Common myeloid progenitor, CD34-positive (primary cell): ENCODE measurements around the gene RBFOX2.

Experiments
- CTCF ChIA-PET: fragments of 350-600 bp; sonication (Branson Sonifier 250); formaldehyde crosslinking; loops from one replicate; lab custom pipeline; 2021; ENCODE audit warnings: antibody characterized with exemption; lab: Charles Lee
- POLR2A ChIA-PET: fragments of 350-600 bp; sonication (Branson Sonifier 250); formaldehyde crosslinking; loops from one replicate; lab custom pipeline; 2021; ENCODE audit warnings: antibody characterized with exemption; lab: Charles Lee
- DNase-seq, 3 donors: peaks; one replicate each; pipeline versions ENCODE4 v3.0.0 to v3.0.0-alpha.2; 2013
- H3K27ac ChIP-seq, 2 experiments: 1 replicate in 1 of 2; 2 replicates in 1 of 2; pipeline ENCODE4 v1.7.0; 2013; ENCODE audit warnings: inconsistent platforms in 2 of 2, low read length in 2 of 2, mild to moderate bottlenecking in 2 of 2, low read depth in 1 of 2, moderate library complexity in 1 of 2; ENCODE audit not compliant: severe bottlenecking in 2 of 2, insufficient read depth in 1 of 2, poor library complexity in 1 of 2
- H3K27me3 ChIP-seq, 5 experiments: replicated peaks in 2 of 5; 1 replicate in 3 of 5; 2 replicates in 2 of 5; pipeline versions ENCODE4 v1.6.1 to v1.7.0; 2013; ENCODE audit warnings: low read length in 4 of 5, mild to moderate bottlenecking in 2 of 5, moderate library complexity in 2 of 5, inconsistent platforms in 1 of 5; ENCODE audit not compliant: insufficient read depth in 5 of 5, control insufficient read depth in 4 of 5
- H3K36me3 ChIP-seq, 4 experiments: 1 replicate in 2 of 4; 2 replicates in 2 of 4; pipeline versions ENCODE4 v1.6.1 to v1.7.0; 2013; ENCODE audit warnings: low read length in 3 of 4, control low read depth in 1 of 4, mild to moderate bottlenecking in 1 of 4; ENCODE audit not compliant: control insufficient read depth in 4 of 4, insufficient read depth in 4 of 4
- H3K4me1 ChIP-seq, 4 experiments: 1 replicate in 3 of 4; 2 replicates in 1 of 4; pipeline versions ENCODE4 v1.6.1 to v1.7.1; 2013; ENCODE audit warnings: low read length in 3 of 4, mild to moderate bottlenecking in 3 of 4, control low read depth in 1 of 4, inconsistent platforms in 1 of 4, moderate library complexity in 1 of 4; ENCODE audit not compliant: control insufficient read depth in 4 of 4, insufficient read depth in 4 of 4; ENCODE audit errors: control extremely low read depth in 1 of 4
- H3K4me3 ChIP-seq, 7 experiments: 1 replicate in 4 of 7; 2 replicates in 3 of 7; pipeline versions ENCODE4 v1.5.1 to v1.7.0; 2013; ENCODE audit warnings: mild to moderate bottlenecking in 7 of 7, low read length in 6 of 7, moderate library complexity in 6 of 7, inconsistent platforms in 2 of 7, low read depth in 2 of 7, control low read depth in 1 of 7; ENCODE audit not compliant: insufficient read depth in 4 of 7, control insufficient read depth in 1 of 7; ENCODE audit errors: extremely low read depth in 1 of 7
- H3K9me3 ChIP-seq, 5 experiments: 1 replicate in 4 of 5; 2 replicates in 1 of 5; pipeline versions ENCODE4 v1.6.1 to v1.7.1; 2013; ENCODE audit warnings: low read length in 4 of 5, mild to moderate bottlenecking in 2 of 5, inconsistent platforms in 1 of 5, low read depth in 1 of 5, moderate library complexity in 1 of 5; ENCODE audit not compliant: control insufficient read depth in 4 of 5, insufficient read depth in 2 of 5; ENCODE audit errors: control extremely low read depth in 1 of 5
- WGBS: methylation state at CpG from one replicate; pipeline ENCODE4 v1.1.5; 2013; ENCODE audit not compliant: insufficient coverage; 5-methylcytosine and 5-hydroxymethylcytosine counted together

RBFOX2 gene

GRCh38 chr22:35821654-35822053 lies 207.0 kb downstream of the RBFOX2 start:
- WGBS, result no CpG with 5 or more reads among the region's 1 CpG
- POLR2A ChIA-PET, result no interaction called here
- H3K27me3 ChIP-seq, result no peaks in the 10 kb centered on the region
- H3K27ac ChIP-seq, result no peak overlapping the region
- CTCF ChIA-PET, result interaction anchor here (1.7 kb wide), 1 partner anchor 14 kb away, joined by 4 read pairs; no protein-coding TSS in a partner anchor
- no peaks in the 10 kb centered on the region for H3K4me1 ChIP-seq
- no peak for DNase-seq
- no peak overlapping the region for H3K4me3 ChIP-seq
- H3K36me3 ChIP-seq, result no peaks in the 10 kb centered on the region
- no peaks in the 10 kb centered on the region for H3K9me3 ChIP-seq

DNA sequence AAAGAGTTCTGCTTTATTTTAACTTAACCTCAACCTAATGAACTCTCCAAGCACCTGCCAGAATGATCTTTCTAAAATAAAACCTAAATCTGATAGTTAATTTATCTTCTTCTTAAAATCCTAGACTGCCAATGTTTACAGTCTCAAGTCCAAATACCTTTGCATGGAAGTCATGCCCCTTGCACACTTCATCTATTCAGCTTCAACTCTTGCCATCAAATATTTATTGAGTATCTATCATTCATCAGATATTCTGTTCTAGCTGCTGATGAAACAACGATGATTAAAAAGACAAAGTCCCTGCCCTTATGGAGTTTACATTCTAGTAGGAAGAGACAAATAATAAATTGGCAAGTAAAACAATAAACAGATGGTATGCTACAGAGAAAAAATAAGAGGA lies 209.2 kb downstream of the RBFOX2 start:
- no peaks in the 10 kb centered on the region for H3K9me3 ChIP-seq
- WGBS, result no CpG with 5 or more reads among the region's 1 CpG
- POLR2A ChIA-PET, result no interaction called here

DNA sequence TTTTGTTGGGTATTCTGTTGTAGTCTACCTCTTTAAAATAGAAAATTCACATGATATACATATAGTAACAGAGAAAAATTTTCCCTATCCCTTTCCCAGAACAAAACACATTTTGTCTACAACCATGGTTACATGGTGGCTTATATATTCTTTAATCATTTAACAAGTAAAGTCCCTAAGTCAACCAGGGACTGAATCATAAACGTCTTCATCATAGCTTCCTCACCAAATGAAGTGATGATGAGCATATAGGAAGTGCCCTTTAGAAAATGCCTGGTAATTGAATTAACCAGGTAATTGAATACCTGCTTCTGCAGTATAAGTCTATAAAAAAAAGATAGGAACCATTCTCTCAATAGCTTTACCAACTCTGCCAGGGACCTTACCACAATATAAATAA lies 209.7 kb downstream of the RBFOX2 start:
- H3K4me1 ChIP-seq, result no peaks in the 10 kb centered on the region
- H3K36me3 ChIP-seq, result no peaks in the 10 kb centered on the region
- no CpG with 5 or more reads among the region's 1 CpG for WGBS
- no peak overlapping the region for H3K4me3 ChIP-seq
- ChIA-PET POLR2A (no interaction called here), CTCF (interaction anchor here (1.4 kb wide), 1 partner anchor 53 kb away, joined by 3 read pairs; no protein-coding TSS in a partner anchor)
- no peak for DNase-seq
- H3K9me3 ChIP-seq, result no peaks in the 10 kb centered on the region
- no peak overlapping the region for H3K27ac ChIP-seq
- H3K27me3 ChIP-seq, result no peaks in the 10 kb centered on the region

More for the DNA sequence above, 209.2 kb downstream of the RBFOX2 start:
- H3K36me3 ChIP-seq, result no peaks in the 10 kb centered on the region
- H3K27ac ChIP-seq, result no peak overlapping the region
- no peak overlapping the region for H3K4me3 ChIP-seq
- CTCF ChIA-PET, result interaction anchor here (1.4 kb wide), 1 partner anchor 53 kb away, joined by 3 read pairs; no protein-coding TSS in a partner anchor
- H3K4me1 ChIP-seq, result no peaks in the 10 kb centered on the region
- DNase-seq, result no peak
- H3K27me3 ChIP-seq, result no peaks in the 10 kb centered on the region

- H3K4me3 ChIP-seq, result no peak overlapping the region
- H3K9me3 ChIP-seq, result peaks cover 0 to 3% (median 0%) of the 10 kb centered on the region in 5 experiments
- no peak for DNase-seq
- H3K27me3 ChIP-seq, result no peaks in the 10 kb centered on the region
- CTCF ChIA-PET, result no interaction called here
- POLR2A ChIA-PET, result no interaction called here
- no peak overlapping the region for H3K27ac ChIP-seq
- 100% methylated on average over 3 of the region's 4 CpGs for WGBS
- H3K4me1 ChIP-seq, result no peaks in the 10 kb centered on the region
- H3K36me3 ChIP-seq, result peaks cover 0 to 8% (median 0%) of the 10 kb centered on the region in 4 experiments
Observed at GRCh38 chr22:35812600-35812999, 216.0 kb downstream of the RBFOX2 start.

GRCh38 chr22:35811670-35812069 lies 217.0 kb downstream of the RBFOX2 start:
- CTCF ChIA-PET, result no interaction called here
- POLR2A ChIA-PET, result no interaction called here
- no peak overlapping the region for H3K27ac ChIP-seq
- H3K36me3 ChIP-seq, result peaks cover 0 to 8% (median 0%) of the 10 kb centered on the region in 4 experiments
- no peak for DNase-seq
- no peaks in the 10 kb centered on the region for H3K27me3 ChIP-seq
- no peaks in the 10 kb centered on the region for H3K4me1 ChIP-seq
- 100% methylated on average over 3 of the region's 3 CpGs for WGBS
- no peak overlapping the region for H3K4me3 ChIP-seq
- peaks cover 0 to 3% (median 0%) of the 10 kb centered on the region in 5 experiments for H3K9me3 ChIP-seq

- Histone ChIP-seq H3K27ac (no peak overlapping the region), H3K27me3 (no peaks in the 10 kb centered on the region), H3K36me3 (peaks cover 0 to 13% (median under 1%) of the 10 kb centered on the region in 4 experiments), H3K4me3 (no peak overlapping the region), H3K9me3 (peaks cover 0 to 3% (median 0%) of the 10 kb centered on the region in 5 experiments), H3K4me1 (no peaks in the 10 kb centered on the region)
- ChIA-PET POLR2A (no interaction called here), CTCF (no interaction called here)
- no peak for DNase-seq
- WGBS, result 100% methylated on average over 4 of the region's 9 CpGs
Observed at GRCh38 chr22:35809816-35810215, 218.8 kb downstream of the RBFOX2 start.

- 86% methylated on average over 1 of the region's 2 CpGs for WGBS
- Histone ChIP-seq H3K4me3 (no peak overlapping the region), H3K27ac (no peak overlapping the region), H3K4me1 (no peaks in the 10 kb centered on the region), H3K9me3 (peaks cover 0 to 6% (median 0%) of the 10 kb centered on the region in 5 experiments), H3K36me3 (peaks cover 0 to 15% (median under 1%) of the 10 kb centered on the region in 4 experiments), H3K27me3 (no peaks in the 10 kb centered on the region)
- ChIA-PET CTCF (no interaction called here), POLR2A (interaction anchor here (0.5 kb wide), 1 partner anchor 13 kb away, joined by 3 read pairs; no protein-coding TSS in a partner anchor)
- DNase-seq, result no peak
Observed at GRCh38 chr22:35808377-35808776, 220.2 kb downstream of the RBFOX2 start.
